Colonic mucosa (tissue), 4 donors: ENCODE data around the gene APEX2. TPM values are rescaled to one million over a fixed set of nuclear protein-coding genes. Genes with fewer than 3 reads are reported as not detected.

Experiments
- DNase-seq: peaks from one replicate; pipeline ENCODE4 v3.0.0-alpha.2; 2020
- H3K27ac ChIP-seq: fragments of 200-600 bp; one replicate; pipeline ENCODE4 v1.8.0; 2021
- H3K27me3 ChIP-seq: fragments of 200-600 bp; one replicate; pipeline ENCODE4 v1.8.0; 2021
- H3K36me3 ChIP-seq: fragments of 200-600 bp; one replicate; pipeline ENCODE4 v1.8.0; 2021
- H3K4me1 ChIP-seq: fragments of 200-600 bp; one replicate; pipeline ENCODE4 v1.8.0; 2021; ENCODE audit warnings: mild to moderate bottlenecking
- H3K4me3 ChIP-seq: fragments of 200-600 bp; one replicate; pipeline ENCODE4 v1.8.0; 2021
- H3K9ac ChIP-seq, 2 donors: one replicate each; pipeline ENCODE4 v1.7.0; 2013; ENCODE audit warnings: control low read depth in 2 of 2, low read depth in 2 of 2, low read length in 2 of 2
- H3K9me3 ChIP-seq: fragments of 200-600 bp; one replicate; pipeline ENCODE4 v1.8.0; 2021
- CTCF ChIP-seq: fragments of 200-600 bp; IDR thresholded peaks from one replicate; pipeline ENCODE4 v1.8.0; 2022; ENCODE audit warnings: antibody characterized with exemption, mild to moderate bottlenecking
- intact Hi-C: fragments of 100-400 bp; cut with DNase I; formaldehyde crosslinking; loops from one replicate; pipeline ENCODE4 v1.14.1; 2022
- total RNA-seq, 2 donors: library from RNA; stranded (reverse); fragmentation: NEBNext Ultra II Directional in 1 of 2; extraction: Animal tissue kit (Norgen Biotek cat#: 25700) in 1 of 2; gene quantifications; one replicate each; pipeline ENCODE4 v1.2.1, GENCODE V29; 2021
- donor health status: healthy.
- donor health status: DM: no; HTN: no; CAD: no.
- donor health status: DM: no; HTN: no; CAD: no.

APEX2 gene, protein sequence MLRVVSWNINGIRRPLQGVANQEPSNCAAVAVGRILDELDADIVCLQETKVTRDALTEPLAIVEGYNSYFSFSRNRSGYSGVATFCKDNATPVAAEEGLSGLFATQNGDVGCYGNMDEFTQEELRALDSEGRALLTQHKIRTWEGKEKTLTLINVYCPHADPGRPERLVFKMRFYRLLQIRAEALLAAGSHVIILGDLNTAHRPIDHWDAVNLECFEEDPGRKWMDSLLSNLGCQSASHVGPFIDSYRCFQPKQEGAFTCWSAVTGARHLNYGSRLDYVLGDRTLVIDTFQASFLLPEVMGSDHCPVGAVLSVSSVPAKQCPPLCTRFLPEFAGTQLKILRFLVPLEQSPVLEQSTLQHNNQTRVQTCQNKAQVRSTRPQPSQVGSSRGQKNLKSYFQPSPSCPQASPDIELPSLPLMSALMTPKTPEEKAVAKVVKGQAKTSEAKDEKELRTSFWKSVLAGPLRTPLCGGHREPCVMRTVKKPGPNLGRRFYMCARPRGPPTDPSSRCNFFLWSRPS
- total RNA-seq: 10 to 100 TPM; 22.0 to 28.2 TPM

DNA sequence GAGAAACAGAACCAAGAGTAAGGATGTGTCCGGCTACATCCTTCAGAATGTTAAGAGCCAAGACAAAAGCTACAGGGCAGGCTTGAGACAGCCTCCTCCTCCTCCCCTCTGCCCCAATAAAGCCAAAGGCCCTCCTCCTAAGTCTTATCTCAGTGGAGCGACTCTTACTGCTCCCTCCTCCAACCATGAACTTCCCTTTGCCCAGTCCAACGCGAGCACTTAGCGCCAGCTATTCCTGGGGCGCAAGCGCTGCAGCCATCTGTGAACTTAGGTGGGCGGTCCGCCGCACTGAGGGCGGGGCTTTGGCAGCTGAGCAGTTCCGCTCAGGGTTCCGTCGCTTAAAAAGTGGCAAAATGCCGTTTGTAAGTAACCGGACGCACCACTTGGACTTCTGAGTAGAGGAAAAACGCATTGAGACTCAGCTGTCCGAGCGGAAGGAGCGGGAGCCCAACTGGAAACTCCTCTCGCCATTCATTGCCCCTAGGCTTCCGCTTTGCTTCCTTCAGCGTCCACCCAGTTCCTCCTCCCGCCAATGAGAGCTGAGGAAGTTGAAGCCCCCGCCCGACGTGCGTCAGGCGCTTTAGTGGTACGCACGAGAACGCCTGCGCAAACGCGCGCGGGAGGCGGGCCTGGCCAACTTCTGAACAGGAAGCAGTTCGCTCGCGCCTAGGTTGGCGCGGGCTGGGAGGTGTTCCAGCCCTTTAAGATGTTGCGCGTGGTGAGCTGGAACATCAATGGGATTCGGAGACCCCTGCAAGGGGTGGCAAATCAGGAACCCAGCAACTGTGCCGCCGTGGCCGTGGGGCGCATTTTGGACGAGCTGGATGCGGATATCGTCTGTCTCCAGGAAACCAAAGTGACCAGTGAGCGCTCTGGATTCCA, at the start of gene APEX2:
Gene APEX2, plus strand, starts transcription at position 647 of the 882 bp plus-strand sequence. Its CDS starts 60 bp downstream, at position 707.
- Histone ChIP-seq H3K9me3 (no peaks in the 10 kb centered on the region), H3K9ac (peak within 1 kb of the TSS; percentile 76 to 77), H3K4me3 (peak within 1 kb of the TSS; percentile 53), H3K36me3 (no peaks in the 10 kb centered on the region), H3K27me3 (no peaks in the 10 kb centered on the region), H3K27ac (peak within 1 kb of the TSS; percentile 77), H3K4me1 (no peaks in the 10 kb centered on the region)
- intact Hi-C loops: no loop called here
- DNase-seq: peak; percentile 92
- no peak for TF ChIP-seq CTCF

- Histone ChIP-seq H3K9ac (no peak overlapping the region), H3K27ac (no peak overlapping the region), H3K9me3 (no peaks in the 10 kb centered on the region), H3K36me3 (no peaks in the 10 kb centered on the region), H3K4me1 (no peaks in the 10 kb centered on the region), H3K27me3 (no peaks in the 10 kb centered on the region), H3K4me3 (no peak overlapping the region)
- no peak for DNase-seq
- intact Hi-C loops: no loop called here
- no peak for TF ChIP-seq CTCF
These were observed 49.3 kb upstream of the APEX2 start for GRCh38 chrX:54950730-54951375.

GRCh38 chrX:54961750-54962149, 38.4 kb upstream of the APEX2 start:
- no peaks in the 10 kb centered on the region for H3K4me1 ChIP-seq
- no peak overlapping the region for H3K9ac ChIP-seq
- intact Hi-C loops: no loop called here
- no peak for DNase-seq
- H3K9me3 ChIP-seq: no peaks in the 10 kb centered on the region
- no peak overlapping the region for H3K27ac ChIP-seq
- no peaks in the 10 kb centered on the region for H3K27me3 ChIP-seq
- no peak for TF ChIP-seq CTCF
- no peaks in the 10 kb centered on the region for H3K36me3 ChIP-seq
- H3K4me3 ChIP-seq: no peak overlapping the region

DNA sequence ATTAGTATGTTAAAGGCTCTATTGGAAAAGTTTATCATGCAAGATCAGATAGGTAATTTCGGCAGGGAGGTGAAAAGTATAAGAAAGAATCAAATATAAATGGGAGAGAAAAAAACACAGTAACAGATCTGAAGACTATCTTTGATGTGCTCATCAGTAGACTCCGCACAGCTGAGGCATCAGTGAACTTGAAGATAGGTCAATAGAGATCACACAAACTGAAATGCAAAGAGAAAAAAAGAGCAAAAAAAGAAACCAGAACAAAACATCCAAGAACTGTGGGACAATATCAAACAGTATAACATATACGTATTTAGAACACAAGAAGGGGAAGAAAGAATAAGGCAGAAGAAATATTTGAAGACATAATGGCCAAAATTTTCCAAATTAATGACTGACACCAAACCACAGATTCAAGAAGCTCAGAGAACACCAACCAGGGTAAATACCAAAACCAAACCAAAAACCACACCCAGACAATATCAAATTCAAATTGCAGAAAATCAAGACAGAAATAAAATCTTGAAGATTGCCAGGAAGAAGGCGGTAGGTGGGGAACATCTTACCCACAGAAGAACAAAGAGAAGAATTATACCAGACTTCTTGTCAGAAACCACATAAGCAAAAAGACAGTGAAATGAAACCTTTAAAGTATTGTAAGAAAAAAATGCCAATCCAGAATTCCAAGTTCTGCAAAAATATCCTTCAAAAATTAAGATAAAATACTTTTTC, 35.2 kb upstream of the APEX2 start:
- no peak for TF ChIP-seq CTCF
- no peak overlapping the region for H3K9ac ChIP-seq
- no peak for DNase-seq
- H3K36me3 ChIP-seq: no peaks in the 10 kb centered on the region
- no peaks in the 10 kb centered on the region for H3K4me1 ChIP-seq
- no peak overlapping the region for H3K27ac ChIP-seq
- intact Hi-C loops: no loop called here
- no peak overlapping the region for H3K4me3 ChIP-seq
- no peaks in the 10 kb centered on the region for H3K9me3 ChIP-seq
- no peaks in the 10 kb centered on the region for H3K27me3 ChIP-seq
